HG03342 (cell line): Measurements from ENCODE around the gene SCT.
A peak's percentile ranks its signal among the peaks of the same experiment; 100 is the strongest.

ENCODE experiments used
- ATAC-seq: cut with Tn5 transposase; IDR thresholded peaks from one replicate; pipeline ENCODE4 v1.9.1; 2021; ENCODE audit warnings: mild to moderate bottlenecking, moderate library complexity; ENCODE audit not compliant: unreplicated experiment

SCT gene

DNA sequence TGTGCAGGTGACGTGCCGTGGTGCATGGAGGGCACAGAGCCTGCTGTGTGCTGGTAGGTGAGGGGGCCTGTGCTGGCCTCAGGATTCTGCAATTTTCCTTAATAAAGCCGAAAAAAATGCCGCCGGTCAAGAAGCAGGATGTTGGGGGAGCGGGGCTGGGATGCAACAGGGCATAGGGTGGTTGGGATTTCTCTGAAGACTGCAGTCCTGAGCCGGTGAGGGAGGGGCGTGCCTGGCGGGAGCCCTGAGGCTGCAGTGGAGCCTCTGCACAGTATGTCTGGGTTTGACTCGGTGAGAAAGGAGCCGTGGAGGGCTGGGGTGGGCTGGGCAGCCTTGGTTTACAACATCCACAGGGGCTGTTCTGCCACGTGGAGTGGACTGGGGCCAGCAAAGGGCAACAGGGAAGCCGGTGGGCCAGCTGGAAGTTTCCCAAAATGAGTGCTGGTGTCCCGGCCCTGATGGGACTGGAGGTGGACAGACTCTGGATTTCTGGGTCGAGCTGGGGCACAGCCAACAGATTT, 3.6 kb downstream of the SCT start:
- no peak for ATAC-seq

DNA sequence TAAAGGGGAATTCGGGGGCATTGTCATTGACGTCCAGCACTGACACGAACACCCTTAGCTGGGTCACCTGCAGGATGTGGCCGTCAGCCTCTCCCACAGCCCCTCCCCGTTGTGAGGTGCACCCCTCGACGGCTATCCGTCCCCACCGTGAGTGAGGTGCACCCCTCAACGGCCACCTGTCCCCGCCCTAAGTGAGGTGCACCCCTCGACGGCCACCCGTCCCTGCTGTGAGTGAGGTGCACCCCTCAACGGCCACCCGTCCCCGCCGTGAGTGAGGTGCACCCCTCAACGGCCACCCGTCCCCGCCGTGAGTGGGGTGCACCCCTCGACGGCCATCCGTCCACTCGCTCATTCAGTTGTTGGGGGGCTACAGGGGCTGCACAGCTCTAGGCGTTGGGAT, 5.1 kb downstream of the SCT start:
- ATAC-seq: no peak

DNA sequence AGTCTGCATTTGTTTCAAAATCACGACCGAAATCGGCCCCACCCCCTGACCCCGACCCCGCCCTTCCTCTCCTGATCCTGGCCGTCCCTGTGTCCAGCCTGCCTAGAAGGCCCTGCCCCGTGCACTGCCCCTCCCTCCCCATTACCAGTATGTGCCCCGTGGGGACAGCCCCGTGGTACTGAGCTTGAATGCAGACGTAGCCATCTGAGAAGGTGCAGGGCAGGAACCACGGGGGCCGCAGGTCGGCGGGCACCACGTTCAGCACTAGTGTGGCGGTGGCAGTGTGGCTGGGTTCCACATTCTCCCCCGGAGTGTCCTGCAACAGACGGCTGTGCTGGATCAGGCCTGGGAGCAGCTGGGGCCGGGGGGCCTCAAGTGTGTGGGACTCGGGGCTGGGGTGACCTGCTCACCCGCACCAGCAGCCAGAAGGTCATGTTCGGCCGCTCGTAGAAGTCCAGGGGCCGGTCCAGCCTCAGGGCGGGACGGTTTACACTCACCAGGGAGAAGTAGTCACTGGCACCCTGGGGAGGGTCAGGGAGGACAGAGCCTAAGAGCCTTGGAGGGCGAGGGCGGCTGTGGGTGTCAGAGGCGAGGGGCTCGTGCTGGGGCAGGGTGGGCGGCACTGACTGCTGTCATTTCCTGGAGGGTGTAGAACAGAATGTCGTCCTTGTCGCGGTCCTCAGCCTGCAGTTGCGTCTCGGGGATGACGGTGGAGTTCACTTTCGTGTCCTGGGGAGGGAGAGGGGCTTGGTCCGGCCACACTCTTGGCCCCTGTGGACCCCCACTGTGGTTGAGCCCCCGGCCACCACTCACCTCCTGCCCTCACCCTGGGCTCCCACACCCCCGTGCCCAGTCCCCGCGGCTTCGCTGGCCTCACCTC, 5.8 kb downstream of the SCT start:
- no peak for ATAC-seq

DNA sequence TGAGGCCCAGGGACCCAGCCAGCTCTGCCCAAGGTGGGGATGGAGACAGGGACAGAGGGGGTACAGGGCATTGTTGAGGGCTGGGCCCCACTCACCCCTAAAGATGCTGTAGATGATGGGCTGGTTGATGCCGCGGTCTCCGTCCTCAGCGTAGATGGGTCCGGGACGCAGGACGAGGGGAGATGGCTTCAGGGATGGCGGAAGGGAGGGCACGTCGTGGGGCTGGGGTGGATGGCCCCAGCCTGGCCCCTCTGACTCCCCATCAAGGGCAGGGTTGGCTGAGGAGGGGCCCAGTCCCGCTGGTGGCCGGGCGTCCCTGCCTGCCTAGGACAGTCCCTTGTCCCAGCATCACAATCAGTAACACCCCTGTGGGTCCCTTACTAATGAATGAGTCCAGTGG, 6.8 kb downstream of the SCT start:
- no peak for ATAC-seq

DNA sequence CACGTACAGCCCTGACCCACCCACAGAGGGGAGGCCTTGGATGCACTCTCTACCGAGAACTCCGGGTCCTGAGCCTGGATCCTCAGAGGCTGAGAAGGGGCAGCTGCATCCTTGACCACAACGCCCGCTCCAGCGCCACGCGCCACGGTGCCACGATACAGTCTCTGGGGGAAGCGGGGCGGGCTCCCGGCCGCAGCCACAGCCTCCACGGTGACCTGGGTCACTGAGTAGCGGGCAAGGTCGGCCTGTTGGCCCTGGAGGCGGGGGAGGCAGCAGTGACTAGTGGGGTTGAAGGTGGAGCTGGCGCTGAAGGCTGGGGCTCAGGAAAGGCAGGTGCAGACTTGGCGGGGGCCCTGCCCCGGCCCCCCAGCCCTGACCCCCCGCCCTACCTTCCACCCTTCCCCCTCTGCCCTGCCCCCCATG, 7.3 kb downstream of the SCT start:
- ATAC-seq: no peak

DNA sequence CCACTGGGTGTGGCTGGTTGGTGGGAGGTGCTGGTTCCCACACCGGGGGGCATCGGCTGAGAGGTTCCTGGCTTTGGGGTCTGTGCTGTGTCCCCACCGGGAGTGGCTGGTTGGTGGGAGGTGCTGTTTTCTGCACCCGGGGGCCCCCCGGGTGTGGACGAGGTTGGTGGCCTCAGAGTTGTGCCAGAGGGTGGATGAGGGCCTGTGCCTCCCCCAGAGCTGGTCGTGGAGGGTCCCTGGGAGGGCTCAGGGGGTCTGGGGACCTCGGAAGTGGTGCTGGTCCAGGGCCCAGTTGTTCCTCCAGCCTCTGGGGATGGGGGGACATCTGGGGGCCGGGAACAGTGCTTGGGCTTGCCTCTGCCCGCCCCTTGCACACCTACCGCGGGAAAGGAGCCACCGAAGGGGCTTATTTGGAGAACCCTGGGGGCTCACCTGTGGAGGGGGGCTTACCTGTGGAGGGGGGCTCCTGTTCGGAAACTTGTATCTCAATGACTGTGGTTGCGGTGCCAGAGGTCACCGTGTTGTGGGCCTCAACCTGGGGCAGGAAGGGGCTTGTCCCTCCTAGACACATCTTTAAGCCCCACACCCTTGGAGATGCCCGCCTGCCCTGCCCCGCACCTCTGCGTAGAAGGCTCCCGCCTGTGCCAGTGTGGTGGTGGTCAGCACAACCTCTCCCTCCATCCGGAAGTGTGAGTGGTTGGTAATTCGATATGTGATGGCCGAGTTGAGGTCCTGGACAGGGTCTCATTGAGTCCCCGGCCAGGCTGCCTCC, 7.9 kb downstream of the SCT start:
- ATAC-seq: no peak

DNA sequence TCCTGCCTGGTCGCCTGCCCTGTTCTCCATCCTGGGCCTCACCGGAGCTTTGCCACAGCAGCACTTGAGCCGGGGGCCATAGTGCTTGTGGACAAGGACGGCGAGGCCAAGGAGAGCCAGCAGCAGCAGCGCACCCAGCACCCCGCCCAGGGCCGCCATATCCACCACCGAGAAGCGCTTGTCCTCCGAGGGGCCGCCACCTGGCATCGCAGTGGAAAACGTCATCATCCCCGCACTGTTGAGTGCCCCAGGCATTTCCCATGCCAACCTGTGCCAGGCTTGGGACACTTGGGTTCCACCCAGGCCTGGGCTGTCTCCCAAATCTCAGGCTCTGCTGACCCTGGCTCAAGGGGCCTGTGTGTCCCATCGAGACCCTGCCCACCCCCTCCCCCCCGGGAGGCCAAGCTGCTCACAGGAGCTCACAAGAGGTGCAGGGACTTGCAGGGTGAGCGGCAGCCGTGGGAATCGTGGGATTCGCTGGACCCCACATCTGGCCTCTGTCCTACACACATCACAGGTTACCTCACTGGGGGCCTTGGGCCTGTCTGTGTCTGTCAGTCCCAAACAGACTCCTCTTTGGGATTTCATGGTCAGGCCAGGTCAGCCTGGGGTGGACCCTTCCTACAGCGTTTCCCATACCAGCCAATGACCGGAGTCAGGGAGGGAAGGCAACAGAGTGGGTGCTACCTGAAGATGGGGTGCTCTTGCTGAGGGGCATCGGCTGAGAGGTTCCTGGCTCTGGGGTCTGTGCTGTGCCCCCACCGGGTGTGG, 8.9 kb downstream of the SCT start:
- no peak for ATAC-seq

DNA sequence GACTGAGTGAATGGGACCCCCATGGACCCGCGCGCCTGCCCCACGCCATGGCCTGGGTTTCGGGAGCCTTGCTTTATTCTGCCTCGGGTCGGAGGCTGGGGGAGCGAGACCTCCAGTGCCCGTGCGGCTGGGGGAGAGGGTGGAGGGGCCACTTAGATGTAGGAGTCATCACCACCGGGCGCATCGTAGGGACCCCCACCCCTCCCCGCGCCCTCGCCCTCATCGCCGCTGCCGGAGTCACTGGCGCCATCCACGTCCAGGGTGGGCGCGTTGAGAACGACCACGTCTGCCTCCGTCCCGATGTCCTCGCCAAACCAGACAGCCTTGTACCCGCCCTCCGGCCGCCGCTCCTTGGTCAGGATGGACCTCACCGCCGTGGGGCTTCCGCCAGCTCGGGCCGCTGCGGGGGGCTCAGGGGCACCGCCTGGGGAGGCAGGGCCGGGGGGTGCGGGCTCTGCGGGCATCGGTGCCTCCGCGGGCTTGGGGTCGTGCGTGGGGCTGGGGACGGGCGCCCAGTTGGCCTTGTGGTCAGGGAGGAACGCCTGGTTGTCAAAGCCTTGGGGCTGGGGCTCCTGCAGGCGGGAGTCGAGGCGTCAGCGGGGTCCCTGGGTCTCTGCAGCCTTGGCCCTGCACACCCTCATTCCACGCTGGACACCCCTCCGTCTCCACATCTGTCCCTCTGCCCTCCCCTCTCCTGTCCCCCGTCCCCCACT, 9.6 kb downstream of the SCT start:
- ATAC-seq: no peak

DNA sequence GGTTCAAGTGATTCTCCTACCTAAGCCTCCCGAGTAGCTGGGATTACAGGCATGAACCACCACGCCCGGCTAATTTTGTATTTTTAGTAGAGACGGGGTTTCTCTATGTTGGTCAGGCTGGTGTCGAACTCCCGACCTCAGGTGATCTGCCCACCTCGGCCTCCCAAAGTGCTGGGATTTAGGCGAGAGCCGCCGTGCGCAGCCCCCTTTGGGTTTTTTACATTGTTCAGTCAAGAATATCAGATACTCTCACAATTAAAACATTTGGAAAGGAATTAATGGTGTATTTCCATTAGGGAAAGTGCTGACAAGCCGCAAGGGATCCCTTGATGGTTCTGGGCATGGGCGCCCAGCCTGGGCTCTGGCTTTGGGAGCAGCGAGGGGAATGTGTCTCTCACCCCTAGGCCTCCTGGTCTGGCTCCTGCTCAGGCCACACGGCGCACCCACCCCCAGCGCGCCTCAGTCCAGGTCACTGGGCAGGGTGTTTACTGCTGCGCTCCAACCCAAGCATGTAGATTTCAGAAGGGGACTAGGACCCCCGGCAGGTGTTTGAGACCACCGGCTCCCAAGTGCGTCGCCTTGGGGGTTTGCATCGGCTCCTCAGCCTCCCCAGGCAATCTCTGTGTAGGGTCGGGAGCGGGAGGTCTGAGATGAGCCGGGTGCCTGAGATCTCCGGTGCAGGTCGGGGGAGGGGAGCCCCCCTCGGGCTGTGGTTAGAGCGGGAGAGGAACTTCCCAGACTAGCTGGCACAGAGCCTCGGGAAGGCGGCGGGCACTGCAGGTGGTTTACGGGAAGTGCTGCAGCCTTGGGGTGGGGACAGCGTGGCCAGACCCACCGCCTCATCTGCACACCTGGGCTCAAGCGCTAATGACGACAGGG, 10.4 kb downstream of the SCT start:
- no peak for ATAC-seq

DNA sequence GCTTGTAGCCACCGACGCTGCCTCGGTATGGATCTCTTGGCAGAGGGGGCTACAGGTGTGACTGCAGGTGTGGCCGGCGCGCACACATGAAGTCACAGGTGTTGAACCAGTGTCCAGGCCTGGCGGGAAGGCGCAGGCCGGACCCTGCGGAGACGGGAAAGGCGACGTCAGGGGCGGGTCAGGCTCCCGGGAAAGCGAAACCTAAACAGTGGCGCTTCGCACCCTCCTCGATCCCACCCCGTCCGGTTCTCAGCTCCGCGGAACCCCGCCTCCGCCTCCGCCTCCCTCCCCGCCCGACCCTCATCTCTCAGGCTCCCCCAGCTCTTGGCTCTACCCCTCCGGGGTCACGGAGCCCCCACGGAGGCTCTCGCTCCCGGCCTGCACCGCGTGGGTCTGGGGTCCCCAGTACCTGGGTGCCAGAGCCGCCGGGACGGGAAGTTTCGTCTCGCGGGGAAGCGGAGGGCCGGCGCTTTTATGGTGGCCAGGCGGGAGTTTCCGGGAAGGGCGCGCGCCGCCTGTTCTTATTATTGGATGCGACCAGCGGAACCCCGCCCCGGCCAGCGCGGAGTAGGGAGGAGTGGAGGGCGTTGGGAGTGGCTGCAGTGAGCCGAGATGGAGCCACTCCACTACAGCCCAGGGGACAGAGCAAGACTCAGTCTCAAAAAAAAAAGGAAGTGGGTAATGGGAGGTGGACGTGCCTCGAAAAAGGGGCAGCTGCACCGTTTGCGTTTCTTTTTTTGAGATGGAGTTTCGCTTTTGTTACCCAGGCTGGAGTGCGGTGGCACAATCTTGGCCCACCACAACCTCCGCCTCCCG, 11.3 kb downstream of the SCT start, which contains the start of gene IRF7:
Gene IRF7 (minus strand): TSS at position 447 of the 816 bp plus-strand sequence. CDS start 586 bp downstream, outside the sequence.
- peak; percentile 78 for ATAC-seq

DNA sequence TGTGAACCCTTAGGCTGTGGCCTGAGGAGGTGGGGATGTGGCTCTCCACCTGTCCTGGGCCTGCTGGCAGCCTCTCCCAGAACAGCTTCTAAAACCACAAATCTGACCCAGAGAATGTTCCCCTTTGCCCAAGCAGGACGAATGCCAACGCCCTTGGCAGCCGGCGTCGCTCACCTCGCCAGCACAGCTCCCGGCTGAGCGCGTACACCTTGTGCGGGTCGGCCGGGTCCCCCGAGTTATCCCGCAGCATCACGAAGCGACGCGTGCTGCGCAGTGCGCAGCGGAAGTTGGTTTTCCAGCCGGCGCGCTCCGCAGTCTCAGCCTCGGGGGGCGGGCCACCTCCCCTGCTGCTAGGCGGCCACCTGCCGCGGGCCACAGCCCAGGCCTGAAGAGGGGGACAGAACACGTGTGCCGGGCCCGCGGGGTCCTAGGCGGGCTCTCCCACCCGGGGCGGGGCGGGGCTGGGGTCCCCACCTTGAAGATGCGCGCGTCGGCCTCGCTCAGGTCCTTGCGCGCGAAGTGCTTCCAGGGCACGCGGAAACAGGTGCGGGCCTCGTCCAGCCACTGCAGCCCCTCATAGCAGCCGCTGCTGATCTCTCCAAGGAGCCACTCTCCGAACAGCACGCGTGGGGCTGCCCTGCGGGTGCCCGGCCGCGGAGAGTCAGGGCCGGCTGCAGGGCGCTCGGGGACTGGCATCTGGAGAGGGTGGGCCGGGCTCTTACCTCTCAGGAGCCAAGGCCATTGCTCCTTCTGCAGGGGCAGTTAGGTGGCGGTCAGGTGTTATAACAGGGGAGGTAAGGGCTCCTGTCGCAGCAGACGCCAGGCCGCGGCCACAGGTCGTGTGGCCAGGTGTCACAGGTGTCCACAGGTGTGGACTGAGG, 12.1 kb downstream of the SCT start:
- ATAC-seq: peak; percentile 1

DNA sequence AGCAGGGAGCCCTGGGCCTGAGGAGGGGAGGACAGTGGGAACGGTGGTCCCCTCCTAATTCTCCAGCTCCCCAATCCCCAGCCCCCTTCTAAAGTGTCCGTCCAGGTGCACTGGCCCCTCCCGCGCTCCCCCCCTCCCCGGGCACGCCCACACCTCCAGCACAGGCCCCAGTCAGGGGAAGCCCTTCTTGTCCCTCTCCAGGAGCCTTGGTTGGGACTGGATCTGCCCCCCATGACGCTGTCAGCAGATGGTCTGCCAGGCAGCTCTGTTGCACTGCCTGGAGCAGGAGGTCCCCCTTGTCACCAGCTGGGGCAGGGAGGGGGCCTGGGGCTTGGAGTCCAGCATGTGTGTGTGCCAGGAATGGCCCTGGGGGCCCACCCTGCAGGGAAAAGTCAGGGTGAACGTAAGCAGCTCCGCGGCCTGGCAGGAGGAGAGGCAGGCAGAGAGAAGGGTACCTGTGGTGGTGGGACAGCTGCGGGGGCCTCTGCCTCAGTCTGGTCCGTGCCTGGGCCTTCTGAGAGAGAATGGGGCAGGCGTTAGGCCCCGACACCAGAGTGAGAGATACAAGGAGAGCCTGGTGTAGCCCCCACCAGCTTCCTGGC, 12.9 kb downstream of the SCT start:
- no peak for ATAC-seq

DNA sequence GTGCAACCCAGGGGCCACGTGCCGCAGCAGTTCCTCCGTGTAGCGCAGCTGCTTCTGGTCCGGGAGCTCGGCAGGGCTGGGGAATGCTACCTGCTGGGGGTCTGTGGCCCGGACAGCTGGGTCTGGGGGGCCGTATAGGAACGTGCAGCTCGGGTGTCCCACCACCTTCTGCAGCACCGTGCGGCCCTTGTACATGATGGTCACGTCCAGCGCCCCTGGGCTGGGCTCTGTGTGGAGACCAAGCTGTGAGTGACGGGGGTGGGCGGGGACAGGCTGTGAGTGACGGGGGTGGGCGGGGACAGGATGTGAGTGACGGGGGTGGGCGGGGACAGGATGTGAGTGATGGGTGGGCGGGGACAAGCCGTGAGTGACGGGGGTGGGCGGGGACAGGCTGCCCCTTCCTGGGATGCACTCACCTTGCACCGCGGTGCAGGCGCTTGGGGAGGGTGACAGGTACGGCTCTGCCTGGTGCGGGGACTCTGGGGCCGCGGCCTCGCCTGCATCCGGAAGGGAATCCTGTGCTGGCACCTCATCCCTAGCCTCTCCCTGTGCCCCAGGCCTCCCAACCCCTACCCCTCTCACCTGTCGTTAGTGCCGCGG, 13.5 kb downstream of the SCT start:
- ATAC-seq: no peak

DNA sequence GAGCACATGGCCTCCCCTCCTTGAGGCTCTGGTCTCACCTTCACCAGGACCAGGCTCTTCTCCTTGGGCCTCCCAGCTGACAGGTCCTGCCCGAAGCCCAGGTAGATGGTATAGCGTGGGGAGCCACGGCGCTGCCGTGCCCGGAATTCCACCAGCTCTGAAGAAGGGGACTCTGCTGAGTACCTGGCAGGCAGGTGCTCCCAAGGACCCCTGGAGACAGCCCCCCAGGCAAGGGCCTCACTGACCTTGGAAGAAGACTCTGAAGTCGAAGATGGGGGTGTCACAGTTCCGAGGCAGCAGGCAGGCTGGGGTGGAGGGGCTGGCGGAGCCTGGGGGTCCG, 14.1 kb downstream of the SCT start:
- no peak for ATAC-seq

DNA sequence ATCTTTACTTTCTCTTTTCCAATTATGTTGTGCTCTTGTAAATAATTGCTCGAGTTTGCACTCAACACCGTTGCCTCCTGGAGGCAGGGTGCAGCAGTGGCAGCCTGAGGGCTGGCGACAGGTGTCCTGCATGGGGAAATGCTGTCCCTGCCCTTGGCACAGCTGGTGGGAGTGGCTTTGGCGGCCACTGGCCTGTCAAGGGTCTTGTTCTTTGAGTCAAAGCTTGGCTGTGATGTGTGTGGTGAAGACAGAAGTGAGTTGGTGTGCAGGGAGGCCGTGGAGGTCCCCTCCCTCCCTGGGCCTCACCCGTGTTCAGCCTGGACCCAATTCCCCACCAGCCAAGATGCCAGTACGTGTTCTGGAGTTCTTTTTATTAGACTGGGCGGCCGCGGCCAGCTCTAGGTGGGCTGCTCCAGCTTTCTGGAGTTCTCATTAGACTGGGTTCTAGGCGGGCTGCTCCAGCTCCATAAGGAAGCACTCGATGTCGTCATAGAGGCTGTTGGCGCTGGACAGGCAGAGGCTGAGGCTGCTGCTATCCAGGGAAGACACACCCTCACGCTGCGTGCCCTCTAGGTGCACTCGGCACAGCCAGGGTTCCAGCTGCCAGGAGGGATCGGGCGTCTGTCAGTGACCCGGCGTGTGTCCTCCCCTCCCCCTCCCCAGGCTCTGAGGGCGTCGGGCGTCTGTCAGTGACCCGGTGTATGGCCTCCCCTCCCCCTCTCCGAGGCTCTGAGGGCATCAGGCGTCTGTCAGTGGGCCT, 14.6 kb downstream of the SCT start:
- ATAC-seq: no peak
